A673 (cell line): ENCODE measurements around the gene CSH1.

Source experiments
- CTCF ChIP-seq: fragments of 300-800, 200-600 bp; sonication (generic); conservative IDR thresholded peaks from 2 replicates; pipeline ENCODE4 v1.5.1; 2017; ENCODE audit warnings: low read depth, mild to moderate bottlenecking, antibody characterized with exemption, low read length, moderate library complexity, mixed read lengths
- EZH2 ChIP-seq: fragments of 200-600 bp; sonication (generic); IDR thresholded peaks from 2 replicates; pipeline ENCODE4 v1.6.1; 2017; ENCODE audit warnings: borderline replicate concordance, low read depth, mild to moderate bottlenecking, mixed read lengths, antibody characterized with exemption, low read length; ENCODE audit not compliant: poor library complexity, severe bottlenecking

GRCh38 chr17:63855185-63855584, 41.2 kb downstream of the CSH1 start:
- TF ChIP-seq CTCF, result no peak
- no peak for TF ChIP-seq EZH2
